ENCODE data around the gene MAST4.

- TF ChIP-seq CTCF (IDR thresholded peaks at IDR 0.05; ENCODE audit: low read length) (no peak), EZH2 (optimal IDR thresholded peaks at IDR 0.05; ENCODE audit: low read depth, low read length) (no peak), EZH2phosphoT487 (IDR thresholded peaks at IDR 0.05; ENCODE audit: low read length) (no peak)
Measured at GRCh38 chr5:66727630-66728029, 131.4 kb downstream of the MAST4 start.

Data from MM.1S (cell line).